ENCODE data around the gene MFSD2B. TPM values are rescaled to one million over a fixed set of nuclear protein-coding genes. Genes with fewer than 3 reads are reported as not detected.

The MFSD2B gene
- total RNA-seq, 4 donors from 2014 or later: 0.39 TPM; not detected in 3

DNA sequence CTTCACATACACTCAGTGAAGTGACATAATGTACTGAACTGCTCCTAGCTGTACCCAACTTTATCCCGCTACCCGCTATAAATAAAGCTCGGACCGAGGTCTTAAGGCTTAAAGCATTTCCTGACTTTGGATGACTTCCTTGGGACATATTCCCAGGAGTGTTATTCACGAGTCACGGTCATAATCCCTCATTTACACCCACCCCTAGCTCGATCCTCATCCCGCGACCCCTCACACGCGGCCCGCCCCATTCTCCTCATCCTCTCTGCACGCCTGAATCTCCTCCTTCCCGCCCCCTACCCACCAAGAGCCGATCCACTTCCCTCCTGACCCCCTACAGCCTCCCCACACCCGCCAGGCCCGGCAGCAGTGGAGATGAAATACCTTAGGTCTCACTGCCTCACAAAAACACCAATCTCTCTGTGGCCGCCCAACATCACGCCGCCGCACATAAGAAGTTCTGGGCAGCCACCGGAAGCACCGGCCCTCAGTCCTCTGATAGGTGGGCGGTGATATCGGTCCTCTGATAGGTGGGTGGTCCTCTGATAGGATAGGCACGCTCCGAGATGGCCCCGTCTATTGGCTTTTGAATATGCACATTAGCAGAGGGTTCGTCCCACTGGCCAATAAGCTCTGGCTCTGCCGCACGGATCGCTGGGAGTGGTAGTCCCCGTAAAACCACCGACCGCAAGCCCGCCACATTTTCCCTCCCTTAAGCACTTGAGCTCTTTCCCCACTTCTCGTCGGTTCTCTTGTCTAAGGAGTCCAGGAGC is 37.2 kb downstream of the MFSD2B start, which contains the start of gene WDCP:
TSS of gene WDCP (minus strand) at position 462 of the 773 bp plus-strand sequence. CDS start 7,897 bp downstream, outside the sequence.
- Histone ChIP-seq H3K36me3 (no peaks in the 10 kb centered on the region), H3K27me3 (no peaks in the 10 kb centered on the region), H3K4me1 (peaks cover 0 to 40% (median 12%) of the 10 kb centered on the region in 3 donors), H3K9me3 (no peaks in the 10 kb centered on the region), H3K4me3 (peak within 1 kb of the TSS; percentile 60 to 72), H3K27ac (peak within 1 kb of the TSS; percentile 13 to 83 (median 78))
- ATAC-seq: peak; percentile 100
- 0 to 2% methylated on average over 17 to 28 of the region's 38 CpGs for WGBS, 2 donors (ENCODE audit: low coverage in 1 of 2)
- TF ChIP-seq EP300 (IDR thresholded peaks at IDR 0.05) (no peak), POLR2AphosphoS5 (IDR thresholded peaks at IDR 0.05) (peak; percentile 79), POLR2A (IDR thresholded peaks at IDR 0.05) (peak; percentile 46 to 57)
- TF ChIP-seq, protein P1, sequence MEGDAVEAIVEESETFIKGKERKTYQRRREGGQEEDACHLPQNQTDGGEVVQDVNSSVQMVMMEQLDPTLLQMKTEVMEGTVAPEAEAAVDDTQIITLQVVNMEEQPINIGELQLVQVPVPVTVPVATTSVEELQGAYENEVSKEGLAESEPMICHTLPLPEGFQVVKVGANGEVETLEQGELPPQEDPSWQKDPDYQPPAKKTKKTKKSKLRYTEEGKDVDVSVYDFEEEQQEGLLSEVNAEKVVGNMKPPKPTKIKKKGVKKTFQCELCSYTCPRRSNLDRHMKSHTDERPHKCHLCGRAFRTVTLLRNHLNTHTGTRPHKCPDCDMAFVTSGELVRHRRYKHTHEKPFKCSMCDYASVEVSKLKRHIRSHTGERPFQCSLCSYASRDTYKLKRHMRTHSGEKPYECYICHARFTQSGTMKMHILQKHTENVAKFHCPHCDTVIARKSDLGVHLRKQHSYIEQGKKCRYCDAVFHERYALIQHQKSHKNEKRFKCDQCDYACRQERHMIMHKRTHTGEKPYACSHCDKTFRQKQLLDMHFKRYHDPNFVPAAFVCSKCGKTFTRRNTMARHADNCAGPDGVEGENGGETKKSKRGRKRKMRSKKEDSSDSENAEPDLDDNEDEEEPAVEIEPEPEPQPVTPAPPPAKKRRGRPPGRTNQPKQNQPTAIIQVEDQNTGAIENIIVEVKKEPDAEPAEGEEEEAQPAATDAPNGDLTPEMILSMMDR (IDR thresholded peaks at IDR 0.05): no peak

- Histone ChIP-seq H3K27ac (peak overlapping the region in 2 of 4 donors; percentile 27 to 49), H3K4me1 (peaks cover 0 to 40% (median 12%) of the 10 kb centered on the region in 3 donors), H3K27me3 (no peaks in the 10 kb centered on the region), H3K4me3 (peak overlapping the region in 1 of 2 donors; percentile 60), H3K36me3 (no peaks in the 10 kb centered on the region), H3K9me3 (no peaks in the 10 kb centered on the region)
- 43 to 51% methylated on average over 5 to 8 of the region's 8 CpGs for WGBS, 2 donors (ENCODE audit: low coverage in 1 of 2)
- TF ChIP-seq EP300 (IDR thresholded peaks at IDR 0.05) (no peak), POLR2AphosphoS5 (IDR thresholded peaks at IDR 0.05) (no peak)
- ATAC-seq: no peak
Observed at GRCh38 chr2:24047703-24048033, 37.8 kb downstream of the MFSD2B start.

DNA sequence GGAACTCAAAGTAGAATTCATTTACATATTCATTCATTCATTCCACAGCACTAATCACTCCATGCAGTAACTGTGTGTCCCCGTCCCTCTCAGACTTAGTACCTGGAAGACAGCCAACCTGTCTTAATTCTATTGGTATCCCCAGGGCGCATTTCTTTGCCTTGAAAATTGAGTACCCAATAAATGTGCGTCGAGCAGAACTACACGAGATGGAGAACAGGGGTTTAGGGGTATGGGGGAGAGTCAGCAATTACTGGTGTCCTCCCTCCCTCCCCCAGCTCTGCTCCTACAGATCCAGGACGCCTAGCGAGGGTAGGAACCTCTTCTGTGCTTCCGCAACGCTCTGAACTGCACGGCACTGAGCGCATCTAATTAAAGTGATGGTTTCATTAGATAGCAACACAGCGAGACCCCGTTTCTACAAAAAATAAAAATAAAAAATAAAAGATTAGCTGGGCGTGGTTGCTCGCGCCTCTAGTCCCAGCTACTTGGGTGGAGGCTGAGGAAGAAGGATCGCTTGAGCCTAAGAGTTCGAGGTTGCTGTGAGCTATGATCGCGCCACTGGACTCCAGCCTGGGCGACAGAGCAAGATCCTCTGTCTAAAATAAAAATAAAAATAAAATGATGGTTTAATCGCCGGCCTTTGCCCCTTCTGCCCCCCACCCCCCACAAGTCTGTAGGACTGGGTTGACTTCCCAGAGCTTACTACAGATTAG is 39.0 kb downstream of the MFSD2B start:
- Histone ChIP-seq H3K27ac (peak overlapping the region in 2 of 4 donors; percentile 59 to 85), H3K9me3 (no peaks in the 10 kb centered on the region), H3K36me3 (no peaks in the 10 kb centered on the region), H3K4me1 (peaks cover 0 to 40% (median 12%) of the 10 kb centered on the region in 3 donors), H3K4me3 (peak overlapping the region; percentile 46 to 85), H3K27me3 (no peaks in the 10 kb centered on the region)
- 15 to 21% methylated on average over 17 to 21 of the region's 23 CpGs for WGBS, 2 donors (ENCODE audit: low coverage in 1 of 2)
- ATAC-seq: no peak
- no peak for TF ChIP-seq POLR2AphosphoS5 (IDR thresholded peaks at IDR 0.05)
- no peak for TF ChIP-seq EP300 (IDR thresholded peaks at IDR 0.05)

DNA sequence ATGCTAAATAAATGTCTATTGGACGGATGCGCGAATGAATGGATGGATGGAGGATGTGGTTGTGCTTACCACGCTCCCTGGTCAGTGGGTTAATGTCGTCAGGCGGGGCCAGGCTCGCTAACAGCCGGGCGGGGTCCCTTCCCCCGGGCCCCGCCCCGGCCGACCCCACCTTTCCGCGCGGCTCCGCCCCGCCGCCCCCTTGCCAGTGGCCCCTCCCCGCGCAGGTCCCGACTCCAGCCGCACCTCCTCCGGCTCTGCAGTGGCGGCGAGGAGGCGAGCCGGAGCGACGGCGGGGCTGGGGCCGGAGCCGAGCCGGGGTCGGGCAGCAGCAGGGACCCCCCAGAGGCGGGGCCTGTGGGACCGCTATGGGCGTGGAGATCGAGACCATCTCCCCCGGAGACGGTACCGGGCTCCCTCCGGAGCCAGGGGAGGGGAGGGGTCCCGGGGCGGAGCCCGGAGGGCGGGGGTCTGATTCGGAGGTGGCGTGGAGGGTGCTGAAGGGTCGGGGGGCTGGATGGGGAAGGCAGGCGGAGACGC is 39.7 kb downstream of the MFSD2B start, which contains the start of gene FKBP1B:
TSS of gene FKBP1B (plus strand) at position 257 of the 537 bp plus-strand sequence. CDS start at position 366, 109 bp downstream.
- WGBS, 2 donors (ENCODE audit: low coverage in 1 of 2): 0% methylated on average over 3 of the region's 52 CpGs; no CpG with 5 or more reads in 1 of the 2 donors
- H3K36me3 ChIP-seq: no peaks in the 10 kb centered on the region
- H3K9me3 ChIP-seq: no peaks in the 10 kb centered on the region
- TF ChIP-seq EP300 (IDR thresholded peaks at IDR 0.05) (no peak), POLR2AphosphoS5 (IDR thresholded peaks at IDR 0.05) (no peak), POLR2A (IDR thresholded peaks at IDR 0.05) (no peak)
- TF ChIP-seq, protein P1 (IDR thresholded peaks at IDR 0.05): no peak
- H3K4me1 ChIP-seq: peaks cover 0 to 40% (median 12%) of the 10 kb centered on the region in 3 donors
- peak; percentile 32 for ATAC-seq
- peak within 1 kb of the TSS in 3 of 4 donors; percentile 59 to 85 (median 67) for H3K27ac ChIP-seq
- peak within 1 kb of the TSS; percentile 46 to 85 for H3K4me3 ChIP-seq
- no peaks in the 10 kb centered on the region for H3K27me3 ChIP-seq

DNA sequence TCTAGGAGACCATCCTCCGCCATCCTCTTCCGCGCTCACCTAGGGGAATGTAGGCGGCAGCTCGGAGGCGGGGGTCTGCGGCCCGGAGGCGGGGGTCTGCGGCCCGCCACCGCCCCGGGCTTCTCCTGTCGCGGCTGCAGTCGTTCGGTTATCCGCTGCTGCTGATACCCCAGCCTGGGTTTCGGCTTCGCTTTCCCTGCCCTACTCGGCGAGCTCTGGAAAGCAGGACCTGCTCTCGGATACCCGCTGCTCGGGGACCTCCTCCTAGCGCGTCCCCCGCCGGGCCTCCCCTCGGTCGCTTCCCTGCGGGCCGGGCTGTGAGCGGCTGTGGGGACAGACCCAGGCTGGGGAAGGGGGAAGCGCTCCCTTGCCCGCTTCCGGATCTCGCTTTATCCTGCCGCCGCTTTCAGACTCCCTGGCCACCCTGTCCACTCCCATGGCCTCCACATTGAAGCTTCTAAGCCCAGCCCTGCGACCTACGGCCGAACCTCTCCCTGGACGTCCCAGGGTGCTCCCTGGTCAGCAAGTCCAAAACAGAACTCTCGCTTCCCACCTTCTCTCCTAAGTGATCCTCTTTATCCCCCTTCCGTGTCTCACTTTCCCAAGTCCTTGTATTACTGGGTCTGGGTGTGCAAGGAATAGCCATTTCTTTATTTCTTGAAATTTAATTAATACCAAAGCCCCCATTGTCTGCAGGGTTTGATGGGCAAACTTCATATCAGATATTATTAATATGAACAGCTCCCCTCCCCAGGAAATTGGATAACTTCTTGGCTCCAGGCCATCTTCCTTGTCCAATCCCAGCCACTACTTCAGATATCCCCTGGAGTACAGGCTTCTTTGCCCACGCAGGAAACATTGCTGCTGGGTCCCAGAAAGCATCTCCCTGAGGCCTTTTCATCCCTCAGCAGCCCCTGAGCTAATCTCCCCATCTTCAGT is 40.4 kb downstream of the MFSD2B start:
- H3K4me1 ChIP-seq: peaks cover 0 to 40% (median 12%) of the 10 kb centered on the region in 3 donors
- peak overlapping the region; percentile 46 to 85 for H3K4me3 ChIP-seq
- peak overlapping the region in 3 of 4 donors; percentile 59 to 85 (median 67) for H3K27ac ChIP-seq
- ATAC-seq: no peak
- no peaks in the 10 kb centered on the region for H3K9me3 ChIP-seq
- WGBS, 2 donors (ENCODE audit: low coverage in 1 of 2): 17 to 48% methylated on average over 4 to 7 of the region's 47 CpGs
- no peaks in the 10 kb centered on the region for H3K36me3 ChIP-seq
- no peaks in the 10 kb centered on the region for H3K27me3 ChIP-seq
- TF ChIP-seq POLR2A (IDR thresholded peaks at IDR 0.05) (no peak), EP300 (IDR thresholded peaks at IDR 0.05) (no peak), POLR2AphosphoS5 (IDR thresholded peaks at IDR 0.05) (no peak)
- TF ChIP-seq, protein P1 (IDR thresholded peaks at IDR 0.05): no peak

All from gastroesophageal sphincter (tissue), 4 donors.